Motor neuron (in vitro differentiated cells): Measurements from ENCODE around the gene SQSTM1. TPM values are rescaled to one million over a fixed set of nuclear protein-coding genes. Genes with fewer than 3 reads are reported as not detected.
"Not testable (repeated sequence)": the region's sequence is repeated elsewhere in the genome, so short reads cannot be mapped to it uniquely, and the experiment has no call there.

Experiments
- ATAC-seq, 8 experiments: fragments of 200-7000 bp; cut with Tn5 transposase; replicated peaks in 6 of 8; 2 replicates each; pipeline ENCODE4 v1.8.0; 2021; ENCODE audit warnings: mild to moderate bottlenecking in 8 of 8, moderate library complexity in 8 of 8
- H3K27ac ChIP-seq, 2 donors: fragments of 250-450 bp; sonication (Bioruptor Pico); 2 replicates each; pipeline ENCODE4 v1.9.0; 2021; ENCODE audit warnings: antibody characterized with exemption in 2 of 2, mild to moderate bottlenecking in 2 of 2, moderate library complexity in 1 of 2
- H3K4me1 ChIP-seq, 2 donors: fragments of 250-450 bp; sonication (Bioruptor Pico); replicated peaks in 1 of 2; 2 replicates each; pipeline ENCODE4 v1.6.1; 2021; ENCODE audit warnings: antibody characterized with exemption in 2 of 2, mild to moderate bottlenecking in 2 of 2, moderate library complexity in 1 of 2
- H3K4me3 ChIP-seq, 5 donors: fragments of 250-450 bp; sonication (Bioruptor Pico); 2 replicates each; pipeline ENCODE4 v1.9.0; 2021; ENCODE audit warnings: antibody characterized with exemption in 5 of 5, mild to moderate bottlenecking in 5 of 5, moderate library complexity in 4 of 5
- WGBS, 10 experiments: fragments of 450-650 bp; shearing (Covaris generic); methylation state at CpG; one replicate each; pipeline ENCODE4 v1.0.0; 2022; 5-methylcytosine and 5-hydroxymethylcytosine counted together
- in situ Hi-C, 9 experiments: fragments of 400-800 bp; cut with MboI; loops; one replicate each; pipeline ENCODE4 v1.15.0; 2021; ENCODE audit warnings: low sequenced_read_pairs in 9 of 9, low pct_unique_long_range_greater_than_20kb in 2 of 9; ENCODE audit not compliant: unreplicated experiment in 9 of 9
- total RNA-seq, 8 experiments: library from RNA; unstranded; fragments of 300-600 nt; gene quantifications; 2 replicates each; pipeline versions ENCODE4 v1.2.3 to v1.2.4, GENCODE V29; 2022

Gene SQSTM1
- total RNA-seq, 8 experiments from 2014 or later = 55.5 to 679 (median 128) TPM

- no peak for ATAC-seq
- 60 to 95% (median 83%) methylated on average over 1 to 4 of the region's 12 CpGs; no CpG with 5 or more reads in 5 of the 10 experiments for WGBS, 10 experiments
- H3K4me1 ChIP-seq = no peaks in the 10 kb centered on the region
- H3K4me3 ChIP-seq = no peak overlapping the region
- in situ Hi-C loops = no loop called here
- H3K27ac ChIP-seq = no peak overlapping the region
Measured at GRCh38 chr5:179786861-179787260, 33.8 kb upstream of the SQSTM1 start.

- in situ Hi-C loops = no loop called here
- no peak for ATAC-seq
- WGBS, 10 experiments = 62 to 100% (median 94%) methylated on average over 1 to 6 of the region's 7 CpGs; no CpG with 5 or more reads in 3 of the 10 experiments
- Histone ChIP-seq H3K4me1 (no peaks in the 10 kb centered on the region), H3K27ac (no peak overlapping the region), H3K4me3 (no peak overlapping the region)
Measured at GRCh38 chr5:179788193-179788854, 32.4 kb upstream of the SQSTM1 start.

GRCh38 chr5:179789278-179789677 is 31.4 kb upstream of the SQSTM1 start:
- H3K4me1 ChIP-seq, H3K27ac ChIP-seq, ATAC-seq, H3K4me3 ChIP-seq, in situ Hi-C loops: not testable (repeated sequence)
- 60 to 100% (median 100%) methylated on average over 1 to 3 of the region's 9 CpGs; no CpG with 5 or more reads in 4 of the 10 experiments for WGBS, 10 experiments

- Histone ChIP-seq H3K4me3 (no peak overlapping the region), H3K27ac (no peak overlapping the region), H3K4me1 (peaks cover 3 to 5% of the 10 kb centered on the region in 2 donors)
- no peak for ATAC-seq
- WGBS, 10 experiments = 20 to 100% (median 80%) methylated on average over 1 to 10 of the region's 15 CpGs; no CpG with 5 or more reads in 5 of the 10 experiments
- in situ Hi-C loops = no loop called here
Measured at GRCh38 chr5:179791881-179792611, 28.7 kb upstream of the SQSTM1 start.

- Histone ChIP-seq H3K27ac (no peak overlapping the region), H3K4me3 (no peak overlapping the region), H3K4me1 (peaks cover 3 to 5% of the 10 kb centered on the region in 2 donors)
- ATAC-seq = no peak
- in situ Hi-C loops = no loop called here
- 92 to 100% methylated on average over 1 to 5 of the region's 24 CpGs; no CpG with 5 or more reads in 8 of the 10 experiments for WGBS, 10 experiments
Measured at GRCh38 chr5:179792612-179793467, 27.9 kb upstream of the SQSTM1 start.

- peak in 2 of 8 experiments; percentile 5 to 8 for ATAC-seq
- in situ Hi-C loops = no loop called here
- Histone ChIP-seq H3K27ac (no peak within 1 kb of the TSS), H3K4me1 (peaks cover 3 to 5% of the 10 kb centered on the region in 2 donors), H3K4me3 (no peak within 1 kb of the TSS)
- WGBS, 10 experiments = 40 to 80% (median 60%) methylated on average over 1 to 2 of the region's 19 CpGs; no CpG with 5 or more reads in 7 of the 10 experiments
Measured at GRCh38 chr5:179793468-179794139, 27.1 kb upstream of the SQSTM1 start, which contains the start of gene LTC4S. Gene LTC4S (plus strand): TSS chr5:179793986. CDS start chr5:179794081, 95 bp downstream.

- no CpG with 5 or more reads among the region's 3 CpGs for WGBS, 10 experiments
- no peak overlapping the region for H3K4me3 ChIP-seq
- in situ Hi-C loops = no loop called here
- no peak overlapping the region for H3K27ac ChIP-seq
- peaks cover 3 to 5% of the 10 kb centered on the region in 2 donors for H3K4me1 ChIP-seq
- no peak for ATAC-seq
Measured at GRCh38 chr5:179794171-179794570, 26.5 kb upstream of the SQSTM1 start.

GRCh38 chr5:179794575-179794974 is 26.1 kb upstream of the SQSTM1 start:
- ATAC-seq = no peak
- 78 to 100% methylated on average over 1 to 3 of the region's 3 CpGs; no CpG with 5 or more reads in 8 of the 10 experiments for WGBS, 10 experiments
- Histone ChIP-seq H3K4me1 (peaks cover 3 to 5% of the 10 kb centered on the region in 2 donors), H3K4me3 (no peak overlapping the region), H3K27ac (no peak overlapping the region)
- in situ Hi-C loops = no loop called here

- Histone ChIP-seq H3K4me1 (peaks cover 3 to 5% of the 10 kb centered on the region in 2 donors), H3K4me3 (peak overlapping the region; percentile 37 to 54 (median 50)), H3K27ac (no peak overlapping the region)
- WGBS, 10 experiments = 20 to 80% (median 33%) methylated on average over 1 to 8 of the region's 53 CpGs; no CpG with 5 or more reads in 5 of the 10 experiments
- in situ Hi-C loops = no loop called here
- peak in 6 of 8 experiments; percentile 1 to 36 (median 22) for ATAC-seq
Measured at GRCh38 chr5:179795049-179795862, 25.4 kb upstream of the SQSTM1 start.

GRCh38 chr5:179795863-179796833 is 24.6 kb upstream of the SQSTM1 start:
- WGBS, 10 experiments = 20% methylated on average over 2 of the region's 113 CpGs; no CpG with 5 or more reads in 9 of the 10 experiments
- in situ Hi-C loops = no loop called here
- peak overlapping the region in 1 of 2 donors; percentile 2 for H3K27ac ChIP-seq
- peak overlapping the region; percentile 37 to 54 (median 50) for H3K4me3 ChIP-seq
- peaks cover 3 to 5% of the 10 kb centered on the region in 2 donors for H3K4me1 ChIP-seq
- ATAC-seq = peak; percentile 78 to 88 (median 86)
